Renal cortex interstitium (tissue), 11 donors: ENCODE measurements around the gene KCNH2. TPM values are rescaled to one million over a fixed set of nuclear protein-coding genes. Genes with fewer than 3 reads are reported as not detected.

ENCODE experiments used
- DNase-seq, 11 donors: peaks; one replicate each; pipeline ENCODE4 v3.0.0-alpha.2; 2013; ENCODE audit warnings: low read depth in 9 of 11, low spot score in 4 of 11; ENCODE audit errors: extremely low read depth in 1 of 11
- polyA plus RNA-seq, 3 donors: library from polyadenylated mRNA; unstranded; fragments of 120-200 nt; gene quantifications; one replicate each; pipeline ENCODE4 v1.2.1, GENCODE V29; 2013; ENCODE audit not compliant: insufficient read length in 3 of 3

Gene KCNH2
- polyA plus RNA-seq, 3 donors = 13.6 to 21.8 (median 20.2) TPM

- no peak for DNase-seq
Measured at GRCh38 chr7:150903606-150904005, 74.5 kb downstream of the KCNH2 start.

- no peak for DNase-seq
Measured at GRCh38 chr7:150902078-150903033, 75.8 kb downstream of the KCNH2 start.

GRCh38 chr7:150901160-150902035 lies 76.7 kb downstream of the KCNH2 start:
- DNase-seq = no peak

- DNase-seq = no peak
Measured at GRCh38 chr7:150900675-150901074, 77.4 kb downstream of the KCNH2 start.

- DNase-seq = peak in 6 of 11 donors; percentile 51 to 61 (median 56)
Measured at GRCh38 chr7:150898475-150899011, 79.6 kb downstream of the KCNH2 start.

- DNase-seq = no peak
Measured at GRCh38 chr7:150897502-150898474, 80.3 kb downstream of the KCNH2 start.

GRCh38 chr7:150896562-150897209 lies 81.4 kb downstream of the KCNH2 start:
- no peak for DNase-seq

- no peak for DNase-seq
Measured at GRCh38 chr7:150895809-150896208, 82.3 kb downstream of the KCNH2 start.

Other genes starting within 250 kb of the KCNH2 start
- 1 to 10 TPM; 3.2 to 5.9 (median 5.5) TPM for gene GIMAP5, start 240.9 kb downstream of the KCNH2 start, polyA plus RNA-seq
- 10 to 100 TPM; 76.2 to 83.6 (median 79.8) TPM for gene TMEM176B, start 178.0 kb downstream of the KCNH2 start, polyA plus RNA-seq
- 10 to 100 TPM; 76.3 to 96.6 (median 84.6) TPM for gene TMEM176A, start 177.6 kb downstream of the KCNH2 start, polyA plus RNA-seq
- 10 to 100 TPM; 44.4 to 63.1 (median 51.1) TPM for gene AOC1, start 125.8 kb downstream of the KCNH2 start, polyA plus RNA-seq
- gene NOS3, start 12.7 kb upstream of the KCNH2 start, polyA plus RNA-seq = 10 to 100 TPM in 2 of 3 donors, 1 to 10 TPM in 1; 7.7 to 14.4 (median 12.7) TPM
- gene ATG9B, start 46.2 kb upstream of the KCNH2 start, polyA plus RNA-seq = 1 to 10 TPM; 2.3 to 4.6 (median 4.2) TPM
- 10 to 100 TPM; 19.3 to 32.5 (median 26.9) TPM for gene ABCB8, start 50.1 kb upstream of the KCNH2 start, polyA plus RNA-seq
- 1 to 10 TPM; 1.3 to 2.5 (median 2.3) TPM for gene ASIC3, start 70.2 kb upstream of the KCNH2 start, polyA plus RNA-seq
- 10 to 100 TPM; 14.7 to 18.9 (median 17.3) TPM for gene CDK5, start 79.6 kb upstream of the KCNH2 start, polyA plus RNA-seq
- gene SLC4A2, start 81.3 kb upstream of the KCNH2 start, polyA plus RNA-seq = 100 to 1,000 TPM in 2 of 3 donors, 10 to 100 TPM in 1; 75.9 to 120 (median 110) TPM
- 10 to 100 TPM; 50.6 to 75.0 (median 71.7) TPM for gene FASTK, start 102.5 kb upstream of the KCNH2 start, polyA plus RNA-seq
- gene TMUB1, start 105.2 kb upstream of the KCNH2 start, polyA plus RNA-seq = 10 to 100 TPM; 21.6 to 36.0 (median 34.5) TPM
- gene AGAP3, start 108.2 kb upstream of the KCNH2 start, polyA plus RNA-seq = 10 to 100 TPM; 53.8 to 75.3 (median 72.3) TPM
- under 1 TPM in 1 of 3 donors, not detected in 2; 0.19 TPM for gene GBX1, start 189.4 kb upstream of the KCNH2 start, polyA plus RNA-seq
- not detected for gene ASB10, start 208.9 kb upstream of the KCNH2 start, polyA plus RNA-seq
- gene H2BK1, start 232.2 kb upstream of the KCNH2 start, polyA plus RNA-seq = not detected
- gene ABCF2, start 248.9 kb upstream of the KCNH2 start, polyA plus RNA-seq = 10 to 100 TPM; 22.3 to 30.9 (median 30.8) TPM